Measurements from ENCODE around the gene LRMDA.

- TF ChIP-seq CTCF (optimal IDR thresholded peaks at IDR 0.05 in 1 of 3, IDR thresholded peaks at IDR 0.05 in 1 of 3, conservative IDR thresholded peaks at IDR 0.05 in 1 of 3; ENCODE audit: extremely low read depth in 1 of 3, insufficient read depth in 2 of 3, low read length in 3 of 3) (no peak), EZH2 (IDR thresholded peaks at IDR 0.05; ENCODE audit: low read length) (no peak)
Observed at GRCh38 chr10:75865413-75866299, 434.2 kb downstream of the LRMDA start.

Data from keratinocyte (primary cell).